ENCODE data around the gene TEK.

The TEK gene

DNA sequence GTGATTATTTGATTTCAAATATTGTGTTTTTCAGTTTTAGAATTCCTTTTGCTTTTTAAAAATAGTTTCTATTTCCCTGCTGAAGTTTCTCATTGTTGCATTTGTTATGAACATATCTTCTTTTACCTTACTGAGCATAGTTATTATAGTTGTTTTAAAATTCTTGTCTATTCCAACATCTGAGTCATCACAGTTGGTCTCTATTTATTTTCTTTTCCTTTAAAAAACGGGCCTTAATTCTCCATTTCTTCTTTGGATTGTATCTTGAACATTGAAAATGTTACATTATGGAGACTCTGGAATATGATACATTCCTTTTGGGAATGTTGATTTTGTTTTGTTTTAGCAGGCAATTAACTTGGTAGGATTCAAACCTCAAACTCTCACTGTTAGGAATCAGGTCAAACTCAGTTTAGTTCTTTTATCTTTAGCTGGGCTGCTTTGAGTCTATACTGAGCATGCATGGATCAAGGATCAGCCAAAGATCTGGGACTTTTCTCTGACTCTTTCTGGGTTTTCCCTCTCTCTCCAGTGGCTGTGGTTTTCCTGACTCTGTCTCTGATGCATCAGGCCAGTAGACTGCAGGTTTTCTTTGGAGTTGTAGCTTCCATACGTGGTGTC is 70.3 kb downstream of the TEK start:
- DNase-seq (ENCODE audit: low read depth), result no peak

DNA sequence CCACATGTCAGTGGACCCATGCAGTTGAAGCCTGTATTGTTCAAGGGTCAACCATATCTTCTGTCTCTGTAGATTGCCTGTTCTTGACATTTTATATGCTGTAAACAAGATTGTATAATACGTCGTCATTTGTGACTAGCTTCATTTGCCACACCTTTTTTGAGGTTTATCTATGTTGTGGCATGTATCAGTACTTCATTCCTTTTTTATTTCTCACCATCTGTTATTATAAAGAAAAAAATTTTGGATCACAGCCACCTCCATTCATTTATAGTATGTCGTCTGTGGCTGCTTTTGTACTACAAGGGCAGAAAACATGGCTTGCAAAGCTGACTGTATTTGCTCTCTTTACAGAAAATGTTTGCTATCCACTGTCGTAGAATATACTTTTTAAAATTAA is 72.4 kb downstream of the TEK start:
- peak; percentile 45 for DNase-seq (ENCODE audit: low read depth)

DNA sequence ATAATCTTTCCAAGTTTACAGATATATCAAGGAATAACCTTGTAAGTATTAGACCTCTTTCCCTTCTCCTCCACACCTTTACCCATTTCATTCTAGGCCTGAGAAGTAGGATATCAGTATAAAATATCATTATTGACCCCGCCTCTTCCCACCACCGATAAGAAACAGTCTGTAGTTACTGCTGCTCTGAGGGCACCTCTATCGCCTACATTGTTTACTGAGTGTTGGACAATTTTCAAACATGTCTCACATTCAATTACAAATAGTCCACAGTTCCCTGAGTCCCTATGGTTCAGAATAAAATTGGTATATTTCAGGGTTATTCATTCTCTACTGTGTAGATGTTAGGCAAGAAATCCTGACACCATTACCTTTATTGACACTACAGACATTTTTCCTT is 73.4 kb downstream of the TEK start:
- DNase-seq (ENCODE audit: low read depth), result no peak

DNA sequence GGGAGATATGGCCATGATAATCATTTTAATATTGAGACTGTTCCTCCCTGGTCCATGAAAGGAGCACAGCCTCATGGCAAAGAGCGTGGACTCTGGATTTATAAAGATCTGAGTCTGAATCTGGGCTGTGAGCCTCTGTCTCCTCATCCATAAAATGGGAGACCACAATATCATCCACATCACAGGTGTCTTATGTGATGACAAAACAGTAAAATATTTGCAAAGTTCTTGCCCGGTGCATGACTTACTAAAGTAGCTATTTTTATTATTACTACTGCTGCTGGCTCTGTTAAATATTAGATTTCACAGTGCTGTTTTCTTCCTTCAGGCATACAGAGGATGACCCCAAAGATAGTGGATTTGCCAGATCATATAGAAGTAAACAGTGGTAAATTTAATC is 74.1 kb downstream of the TEK start:
- no peak for DNase-seq (ENCODE audit: low read depth)

DNA sequence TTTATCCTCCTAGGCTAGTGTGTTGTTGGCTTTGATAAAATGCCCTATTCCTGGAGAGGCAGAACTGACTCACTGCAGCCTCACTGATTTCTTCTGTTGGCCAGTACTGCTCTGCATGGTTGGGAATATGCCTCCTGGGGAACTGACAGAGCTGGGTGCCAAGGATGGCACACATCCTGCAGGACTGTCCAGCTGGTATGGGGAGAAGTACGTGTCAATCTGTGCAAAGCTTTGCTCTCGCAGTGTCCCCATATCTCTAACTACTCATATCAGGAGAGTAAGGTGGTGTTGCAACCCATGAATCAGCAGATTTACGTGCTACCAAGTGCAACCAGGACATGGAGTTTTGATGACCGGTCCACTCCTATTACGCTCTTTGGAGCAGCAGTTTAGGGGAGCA is 74.7 kb downstream of the TEK start:
- no peak for DNase-seq (ENCODE audit: low read depth)

DNA sequence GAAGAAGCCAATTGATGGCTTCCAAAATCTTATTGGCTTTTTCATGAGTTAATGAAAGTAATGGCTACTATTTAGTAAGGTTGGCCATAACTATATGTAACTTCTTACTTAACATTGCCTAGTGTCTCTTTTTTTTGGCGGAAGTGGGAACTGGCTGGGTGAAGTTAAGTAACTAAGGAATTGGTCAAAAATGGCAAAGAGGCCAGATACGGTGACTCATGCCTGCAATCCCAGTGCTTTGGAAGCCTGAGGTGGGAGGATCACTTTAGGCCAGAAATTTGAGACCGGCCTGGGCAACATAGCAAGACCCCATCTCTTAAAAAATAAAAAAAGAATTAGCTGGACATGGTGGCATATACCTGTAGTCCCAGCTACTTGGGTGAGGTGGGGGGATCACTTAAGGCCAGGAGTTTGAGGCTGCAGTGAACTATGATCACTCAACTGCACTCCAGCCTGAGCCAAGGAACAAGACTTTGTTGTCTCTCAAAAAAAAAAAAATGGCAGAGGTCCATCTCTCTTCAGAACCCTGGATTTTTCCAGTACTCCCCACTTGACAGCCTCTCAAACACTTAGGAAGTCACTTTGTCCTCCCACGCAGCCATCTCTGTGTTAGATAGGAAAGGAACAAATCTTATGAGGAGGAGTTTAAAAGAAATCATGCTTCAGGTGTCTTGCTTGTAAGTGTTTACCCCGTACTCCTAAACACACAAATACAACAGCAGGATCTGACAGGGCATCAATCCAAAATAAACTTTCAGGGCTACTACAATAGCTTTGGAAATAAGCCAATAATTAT is 75.7 kb downstream of the TEK start:
- no peak for DNase-seq (ENCODE audit: low read depth)

DNA sequence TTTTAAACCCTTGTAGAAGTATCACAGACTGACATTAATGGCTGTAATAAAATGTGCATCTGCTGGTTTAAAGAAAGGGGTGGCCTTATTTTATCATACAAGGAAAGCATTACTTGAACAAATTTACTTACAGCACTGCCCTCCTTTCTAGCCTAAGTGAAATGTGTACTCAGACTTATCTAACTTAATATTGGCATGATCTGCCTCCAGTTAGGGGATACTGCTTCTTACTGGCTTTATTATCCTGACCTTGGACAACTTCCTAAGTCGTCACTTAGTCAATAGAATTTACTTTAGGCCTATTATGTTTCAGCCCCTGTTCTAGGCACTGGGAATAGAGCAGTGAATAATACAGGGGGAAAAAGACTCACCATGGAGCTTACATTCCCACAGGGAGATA is 79.4 kb downstream of the TEK start:
- no peak for DNase-seq (ENCODE audit: low read depth)

DNA sequence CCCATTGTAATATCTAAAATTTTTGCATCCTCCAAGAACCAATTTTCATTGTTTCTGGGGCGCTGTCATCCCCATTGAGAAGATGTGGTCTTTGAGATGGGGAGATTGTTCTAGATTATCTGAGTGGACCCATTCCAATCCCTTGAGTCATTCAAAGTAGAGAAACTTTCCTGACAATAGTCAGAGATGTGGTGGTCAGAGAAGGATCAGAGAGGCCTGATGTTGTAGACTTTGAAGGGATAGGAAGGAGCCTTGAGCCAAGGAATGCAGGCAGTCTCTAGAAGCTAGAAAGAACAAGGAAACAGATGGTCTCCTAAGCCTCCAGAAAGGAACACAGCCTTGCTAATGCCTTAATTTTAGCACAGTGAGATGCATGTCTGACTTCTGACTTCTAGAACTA is 80.4 kb downstream of the TEK start:
- no peak for DNase-seq (ENCODE audit: low read depth)

DNA sequence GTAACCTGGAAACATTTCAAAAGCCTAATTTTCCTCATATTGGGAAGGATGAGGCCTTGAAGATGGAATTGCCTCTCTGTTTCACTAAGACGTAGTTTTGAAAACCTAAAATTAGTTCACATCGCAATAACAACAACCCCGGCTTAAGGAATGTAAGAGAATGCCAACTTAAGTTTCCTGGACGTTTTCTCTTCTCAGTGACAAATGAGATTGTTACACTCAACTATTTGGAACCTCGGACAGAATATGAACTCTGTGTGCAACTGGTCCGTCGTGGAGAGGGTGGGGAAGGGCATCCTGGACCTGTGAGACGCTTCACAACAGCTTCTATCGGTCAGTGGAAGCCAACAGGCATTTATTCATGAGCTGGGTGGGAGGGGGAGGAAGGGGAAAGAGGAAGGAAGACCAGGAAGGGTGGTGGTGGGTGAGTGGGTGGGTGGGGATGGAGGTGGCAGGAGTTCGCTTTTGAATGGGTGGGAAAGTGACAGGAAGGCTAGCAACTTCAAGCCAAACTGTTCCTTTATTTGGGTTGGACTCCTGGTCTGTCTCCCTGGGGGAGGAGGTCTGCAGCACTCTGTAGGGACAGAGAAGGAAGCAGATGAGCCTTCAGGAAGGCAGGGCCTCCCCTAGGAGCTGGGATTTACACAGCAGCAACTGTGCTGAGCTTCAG is 83.4 kb downstream of the TEK start:
- no peak for DNase-seq (ENCODE audit: low read depth)

DNA sequence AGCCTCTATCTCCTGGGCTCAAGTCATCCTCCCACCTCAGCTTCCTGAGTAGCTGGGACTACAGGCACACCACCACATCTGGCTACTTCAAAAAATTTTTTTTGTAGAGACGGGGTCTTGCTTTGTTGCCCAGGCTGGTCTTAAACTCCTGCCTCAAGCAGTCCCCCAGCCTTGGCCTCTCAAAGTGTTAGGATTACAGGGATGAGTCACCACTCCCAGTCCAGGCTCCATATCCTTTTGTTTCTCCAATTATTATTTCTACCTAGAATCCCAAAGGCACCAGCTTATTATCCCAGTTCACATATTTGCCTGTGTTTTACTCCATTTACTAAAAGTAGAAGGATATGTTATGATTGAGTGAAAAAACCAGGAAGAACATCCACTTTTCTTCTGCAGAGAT is 84.9 kb downstream of the TEK start:
- no peak for DNase-seq (ENCODE audit: low read depth)

DNA sequence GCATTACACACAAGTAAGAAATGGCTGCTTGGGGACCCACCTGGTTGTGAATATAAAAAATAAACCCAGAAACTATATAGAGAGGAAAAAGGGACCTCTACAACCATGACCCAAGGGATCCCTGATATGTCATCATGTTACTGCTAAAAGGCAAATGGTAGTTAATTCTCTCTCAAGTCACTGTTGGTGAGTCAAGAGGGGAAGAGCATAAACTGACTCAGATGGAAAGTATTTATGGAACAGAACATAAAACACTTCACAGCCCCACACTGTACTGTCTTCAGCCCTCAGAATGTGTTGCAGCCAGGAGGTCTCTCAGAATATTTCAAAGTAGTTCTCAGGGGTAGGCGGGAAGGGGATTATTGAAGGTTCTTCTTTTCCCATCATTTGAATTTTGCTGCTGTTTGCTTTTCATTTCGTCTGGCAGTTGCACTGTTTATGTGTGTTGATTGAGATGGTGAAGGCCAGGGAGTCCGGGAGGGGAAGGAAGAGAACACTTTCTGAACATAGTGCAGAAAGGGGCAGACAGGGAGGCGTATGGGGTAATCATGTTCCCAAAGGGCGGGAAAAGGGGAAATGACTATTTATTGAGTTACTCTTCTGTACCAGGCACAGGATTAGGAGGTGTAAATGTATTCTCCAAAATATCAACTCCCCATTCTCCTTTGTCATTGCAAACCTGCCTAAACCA is 85.5 kb downstream of the TEK start:
- DNase-seq (ENCODE audit: low read depth), result peak; percentile 55

DNA sequence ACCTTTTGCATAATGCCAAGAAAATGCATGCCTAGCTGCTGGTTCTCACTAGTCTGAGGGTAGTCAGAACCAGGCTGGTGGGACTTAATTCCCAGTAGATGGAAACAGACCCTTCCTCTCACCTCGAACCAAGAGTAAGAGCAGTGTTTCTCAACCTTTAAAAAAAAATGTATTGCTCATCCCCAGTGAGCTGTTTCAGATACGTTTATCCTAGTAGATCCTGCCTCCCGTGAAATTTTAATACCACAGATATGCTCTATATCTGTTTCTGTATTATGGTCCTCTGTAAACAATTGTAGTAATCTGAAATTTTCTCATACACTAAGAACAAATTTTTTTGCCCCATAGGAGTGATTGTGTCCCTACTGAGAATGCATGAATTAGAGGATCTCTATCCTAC is 86.2 kb downstream of the TEK start:
- DNase-seq (ENCODE audit: low read depth), result no peak

DNA sequence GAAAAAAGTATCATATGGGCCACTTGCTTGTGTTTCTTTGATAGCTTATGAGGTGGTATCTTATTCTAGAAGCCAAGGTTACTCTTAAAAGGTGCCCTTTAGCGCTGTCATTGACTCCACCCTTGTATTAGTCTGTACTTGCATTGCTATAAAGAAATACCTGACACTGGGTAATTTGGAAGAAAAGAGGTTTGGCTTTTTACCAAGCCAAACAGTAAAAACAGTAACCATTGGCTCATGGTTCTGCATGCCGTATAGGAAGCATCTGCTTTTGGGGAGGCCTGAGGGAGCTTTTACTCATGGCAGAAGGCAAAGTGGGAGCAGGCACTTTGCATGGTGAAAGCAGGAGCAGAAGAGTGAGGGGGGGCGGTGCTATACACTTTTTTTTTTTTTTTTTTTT is 87.4 kb downstream of the TEK start:
- DNase-seq (ENCODE audit: low read depth), result no peak

DNA sequence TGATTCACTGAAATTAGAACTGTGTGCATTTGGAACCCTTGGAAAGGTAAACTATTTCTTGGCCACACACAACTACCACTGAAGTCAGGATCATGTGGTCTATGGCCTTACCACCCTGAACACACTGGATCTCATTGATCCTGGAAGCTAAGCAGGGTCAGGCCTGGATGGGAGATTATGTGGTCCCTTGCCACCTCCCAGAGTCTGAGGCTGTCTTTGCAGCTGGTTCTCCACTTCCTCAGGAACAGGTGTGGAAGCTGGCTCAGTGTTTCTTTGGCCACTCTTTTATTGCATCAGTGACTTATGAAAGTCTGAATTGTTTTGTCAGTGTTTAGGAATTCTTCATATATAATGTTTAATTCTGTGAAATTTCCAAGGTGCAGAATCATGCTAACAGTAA is 89.2 kb downstream of the TEK start:
- no peak for DNase-seq (ENCODE audit: low read depth)

DNA sequence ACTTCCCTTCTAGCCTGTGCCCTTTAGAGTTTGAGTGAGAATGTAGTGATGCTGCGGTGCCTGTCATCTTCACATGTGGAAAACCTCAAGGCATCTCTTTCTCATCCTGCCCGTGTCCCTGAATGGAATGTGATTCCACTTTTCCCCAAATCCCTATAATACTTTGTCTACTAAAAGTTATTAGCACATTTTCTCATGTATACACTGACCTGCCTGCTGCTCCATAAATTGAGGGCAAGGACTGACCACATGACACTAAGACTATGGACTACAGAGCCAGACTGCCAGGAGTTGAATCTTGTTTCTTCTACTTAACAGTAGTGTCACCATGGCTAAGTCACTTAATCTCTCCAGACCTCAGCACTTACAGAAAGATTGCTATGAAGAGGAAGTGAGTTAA is 93.0 kb downstream of the TEK start:
- DNase-seq (ENCODE audit: low read depth), result no peak

DNA sequence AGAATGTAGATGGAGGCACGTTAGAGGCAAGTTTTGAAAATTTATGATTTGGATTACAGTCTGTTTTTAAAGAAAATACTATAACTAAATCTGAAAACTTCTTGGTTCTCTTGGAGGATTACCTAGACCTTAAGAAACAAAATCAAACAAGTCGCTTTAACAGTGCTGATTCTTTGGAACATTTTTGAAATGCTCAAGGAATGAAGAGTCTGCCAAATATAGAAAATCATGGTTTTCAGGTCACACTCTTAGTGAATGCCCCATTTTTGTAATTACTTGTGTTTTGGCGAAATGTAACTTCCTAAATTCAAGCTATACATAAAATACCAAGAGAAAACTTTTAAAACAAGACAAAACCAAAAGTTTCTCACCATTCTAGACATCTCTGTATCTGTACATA is 94.8 kb downstream of the TEK start:
- DNase-seq (ENCODE audit: low read depth), result no peak

DNA sequence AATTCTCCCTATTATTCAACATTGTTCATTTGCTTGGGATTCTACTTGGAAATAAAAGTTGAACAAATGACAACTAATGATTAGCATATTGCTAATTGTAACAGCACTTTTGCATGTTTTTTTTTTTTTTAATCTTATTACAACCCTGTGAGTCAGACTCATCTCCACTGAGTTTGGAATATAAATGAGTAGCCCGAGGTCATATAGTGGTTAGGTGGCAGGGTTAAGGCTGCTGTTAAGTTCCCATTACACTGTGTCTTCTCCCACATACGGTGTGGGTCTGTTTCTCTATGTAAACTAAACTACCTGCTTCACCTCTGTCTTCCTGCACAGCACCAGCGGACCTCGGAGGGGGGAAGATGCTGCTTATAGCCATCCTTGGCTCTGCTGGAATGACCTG is 95.6 kb downstream of the TEK start:
- no peak for DNase-seq (ENCODE audit: low read depth)

DNA sequence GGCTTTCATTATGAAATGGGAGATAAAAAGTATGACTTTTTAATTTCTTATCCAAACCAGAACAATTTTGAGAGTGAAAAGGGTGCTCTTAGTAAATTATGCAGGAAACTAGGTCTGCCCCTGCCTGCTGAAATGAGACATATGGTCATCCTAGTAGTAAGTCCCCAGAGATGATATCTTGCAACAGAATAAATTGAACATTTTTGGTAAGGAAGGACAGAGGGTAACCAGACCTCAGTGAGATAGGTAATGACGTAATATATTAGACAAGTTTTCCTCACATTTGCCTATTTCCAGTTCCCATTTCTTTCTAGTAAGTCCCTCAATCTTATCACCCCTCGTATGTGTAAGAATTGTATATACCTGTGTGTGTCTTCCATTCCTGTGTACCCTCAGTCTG is 96.2 kb downstream of the TEK start:
- no peak for DNase-seq (ENCODE audit: low read depth)

DNA sequence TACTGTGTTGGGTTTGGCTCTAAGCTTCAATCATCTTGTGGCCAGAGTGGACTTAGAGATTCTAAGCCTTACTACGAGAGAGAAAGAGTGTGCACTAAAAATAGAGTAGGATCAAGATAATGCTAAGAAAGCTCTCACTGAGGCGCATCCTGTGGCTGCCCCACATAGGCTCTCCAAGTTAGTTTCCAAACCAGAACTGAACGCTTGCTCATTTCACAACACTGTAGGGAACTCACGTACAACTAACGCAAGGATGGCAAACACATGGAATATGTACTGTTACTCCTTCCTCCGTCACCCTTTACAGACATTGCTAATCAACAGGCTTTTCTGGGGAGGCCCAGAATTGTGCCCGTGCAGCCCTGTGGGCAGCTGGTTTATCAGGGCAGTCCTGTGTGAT is 97.0 kb downstream of the TEK start:
- no peak for DNase-seq (ENCODE audit: low read depth)

DNA sequence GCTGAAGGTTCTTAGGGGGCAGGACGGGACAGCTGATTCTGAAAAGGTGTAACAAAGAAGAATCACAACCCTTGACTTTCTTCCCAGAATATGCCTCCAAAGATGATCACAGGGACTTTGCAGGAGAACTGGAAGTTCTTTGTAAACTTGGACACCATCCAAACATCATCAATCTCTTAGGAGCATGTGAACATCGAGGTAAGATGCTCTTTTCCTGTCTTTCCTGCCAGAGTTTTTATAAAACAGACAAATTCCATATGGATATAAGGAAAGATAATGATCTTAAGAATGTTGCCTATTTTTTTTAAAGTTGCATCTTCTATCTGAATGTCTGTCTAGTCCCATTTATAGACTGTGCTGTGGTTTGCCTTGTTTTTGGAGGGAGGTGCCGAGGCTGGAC is 100.0 kb downstream of the TEK start:
- no peak for DNase-seq (ENCODE audit: low read depth)

DNA sequence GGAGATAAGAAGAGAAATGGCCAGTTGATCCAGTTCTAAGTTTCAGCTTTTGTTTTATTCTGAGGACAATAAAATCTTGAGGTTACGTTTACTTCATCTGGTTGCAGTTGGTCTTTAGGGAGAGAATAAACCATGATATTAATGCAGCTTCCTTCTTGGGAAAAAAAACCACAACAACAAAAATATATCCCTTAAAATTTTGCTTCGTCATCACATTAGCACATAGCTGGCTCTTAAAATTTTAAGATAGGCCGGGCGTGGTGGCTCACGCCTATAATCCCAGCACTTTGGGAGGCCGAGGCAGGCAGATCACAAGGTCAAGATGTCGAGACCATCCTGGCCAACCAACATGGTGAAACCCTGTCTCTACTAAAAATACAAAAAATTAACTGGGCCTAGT is 101.6 kb downstream of the TEK start:
- no peak for DNase-seq (ENCODE audit: low read depth)

DNA sequence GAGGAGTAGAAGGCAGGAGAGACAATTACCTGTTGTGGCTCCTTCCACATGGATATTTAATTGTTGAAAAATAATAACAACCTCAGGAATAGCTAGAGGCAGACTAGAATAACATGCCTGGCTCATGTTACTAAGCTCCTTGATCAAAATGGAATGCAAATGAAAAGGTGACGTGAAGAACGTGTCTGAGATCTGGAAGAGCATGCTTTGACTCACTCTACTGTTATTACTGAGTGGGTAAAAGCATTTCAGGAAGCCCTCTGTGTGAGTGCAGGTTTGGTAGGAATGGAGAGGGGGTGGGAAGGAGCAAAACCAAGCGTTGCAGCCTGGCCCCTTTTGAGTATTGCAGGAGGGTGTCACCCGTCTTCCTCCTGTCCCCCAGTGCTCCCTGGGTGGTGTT is 103.2 kb downstream of the TEK start:
- no peak for DNase-seq (ENCODE audit: low read depth)

DNA sequence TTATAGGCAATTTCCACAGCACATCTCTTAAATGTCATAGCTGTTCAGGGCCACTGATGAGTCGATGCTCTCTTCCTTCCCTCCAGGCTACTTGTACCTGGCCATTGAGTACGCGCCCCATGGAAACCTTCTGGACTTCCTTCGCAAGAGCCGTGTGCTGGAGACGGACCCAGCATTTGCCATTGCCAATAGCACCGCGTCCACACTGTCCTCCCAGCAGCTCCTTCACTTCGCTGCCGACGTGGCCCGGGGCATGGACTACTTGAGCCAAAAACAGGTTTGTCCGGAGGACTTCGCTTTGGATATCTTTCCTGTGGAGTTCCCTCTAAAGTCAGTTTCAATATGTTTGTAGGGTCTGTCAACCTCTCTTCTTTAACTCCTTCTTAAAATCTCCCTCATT is 103.6 kb downstream of the TEK start:
- no peak for DNase-seq (ENCODE audit: low read depth)

Data from HS-27A (cell line).